ENCODE measurements around the gene GLUD1.

Gene GLUD1

GRCh38 chr10:87066865-87067264, 27.8 kb downstream of the GLUD1 start:
- Histone ChIP-seq H3K36me3 (peaks cover 74 to 94% (median 90%) of the 10 kb centered on the region in 3 donors), H3K27me3 (no peaks in the 10 kb centered on the region), H3K9me3 (no peaks in the 10 kb centered on the region), H3K4me1 (no peaks in the 10 kb centered on the region), H3K4me3 (no peak overlapping the region), H3K27ac (no peak overlapping the region)
- no peak for DNase-seq
- TF ChIP-seq CTCF (IDR thresholded peaks at IDR 0.05): no peak
- intact Hi-C loops (cut with DNase I; ENCODE audit: low total_unique reads): no loop called here

GRCh38 chr10:87066178-87066577, 28.5 kb downstream of the GLUD1 start:
- Histone ChIP-seq H3K9me3 (no peaks in the 10 kb centered on the region), H3K27ac (no peak overlapping the region), H3K4me3 (no peak overlapping the region), H3K36me3 (peaks cover 78 to 94% (median 94%) of the 10 kb centered on the region in 3 donors), H3K27me3 (no peaks in the 10 kb centered on the region), H3K4me1 (no peaks in the 10 kb centered on the region)
- intact Hi-C loops (cut with DNase I; ENCODE audit: low total_unique reads): no loop called here
- DNase-seq: no peak
- no peak for TF ChIP-seq CTCF (IDR thresholded peaks at IDR 0.05)

GRCh38 chr10:87064651-87065050, 30.0 kb downstream of the GLUD1 start:
- TF ChIP-seq CTCF (IDR thresholded peaks at IDR 0.05): no peak
- H3K27ac ChIP-seq: no peak overlapping the region
- H3K36me3 ChIP-seq: peaks cover 81 to 94% (median 94%) of the 10 kb centered on the region in 3 donors
- no peaks in the 10 kb centered on the region for H3K9me3 ChIP-seq
- no peak for DNase-seq
- no peaks in the 10 kb centered on the region for H3K4me1 ChIP-seq
- H3K27me3 ChIP-seq: no peaks in the 10 kb centered on the region
- intact Hi-C loops (cut with DNase I; ENCODE audit: low total_unique reads): no loop called here
- no peak overlapping the region for H3K4me3 ChIP-seq

GRCh38 chr10:87060280-87060928, 34.2 kb downstream of the GLUD1 start:
- DNase-seq: no peak
- Histone ChIP-seq H3K36me3 (peaks cover 78 to 99% (median 93%) of the 10 kb centered on the region in 3 donors), H3K27me3 (no peaks in the 10 kb centered on the region), H3K4me1 (no peaks in the 10 kb centered on the region), H3K9me3 (no peaks in the 10 kb centered on the region), H3K4me3 (no peak overlapping the region), H3K27ac (no peak overlapping the region)
- intact Hi-C loops (cut with DNase I; ENCODE audit: low total_unique reads): no loop called here
- TF ChIP-seq CTCF (IDR thresholded peaks at IDR 0.05): no peak

- H3K4me1 ChIP-seq: no peaks in the 10 kb centered on the region
- H3K9me3 ChIP-seq: no peaks in the 10 kb centered on the region
- H3K27ac ChIP-seq: no peak overlapping the region
- H3K27me3 ChIP-seq: no peaks in the 10 kb centered on the region
- intact Hi-C loops (cut with DNase I; ENCODE audit: low total_unique reads): no loop called here
- no peak for TF ChIP-seq CTCF (IDR thresholded peaks at IDR 0.05)
- H3K4me3 ChIP-seq: no peak overlapping the region
- no peak for DNase-seq
- H3K36me3 ChIP-seq: peaks cover 74 to 99% (median 94%) of the 10 kb centered on the region in 3 donors
These were observed 35.2 kb downstream of the GLUD1 start for GRCh38 chr10:87059401-87059800.

GRCh38 chr10:87058171-87058570, 36.5 kb downstream of the GLUD1 start:
- H3K9me3 ChIP-seq: no peaks in the 10 kb centered on the region
- H3K27ac ChIP-seq: no peak overlapping the region
- no peaks in the 10 kb centered on the region for H3K4me1 ChIP-seq
- no peak overlapping the region for H3K4me3 ChIP-seq
- TF ChIP-seq CTCF (IDR thresholded peaks at IDR 0.05): no peak
- H3K36me3 ChIP-seq: peaks cover 69 to 99% (median 82%) of the 10 kb centered on the region in 3 donors
- no peaks in the 10 kb centered on the region for H3K27me3 ChIP-seq
- intact Hi-C loops (cut with DNase I; ENCODE audit: low total_unique reads): no loop called here
- DNase-seq: no peak

Measured in tibial artery (tissue), 4 donors.